ENCODE measurements around the gene DOCK2.

DNA sequence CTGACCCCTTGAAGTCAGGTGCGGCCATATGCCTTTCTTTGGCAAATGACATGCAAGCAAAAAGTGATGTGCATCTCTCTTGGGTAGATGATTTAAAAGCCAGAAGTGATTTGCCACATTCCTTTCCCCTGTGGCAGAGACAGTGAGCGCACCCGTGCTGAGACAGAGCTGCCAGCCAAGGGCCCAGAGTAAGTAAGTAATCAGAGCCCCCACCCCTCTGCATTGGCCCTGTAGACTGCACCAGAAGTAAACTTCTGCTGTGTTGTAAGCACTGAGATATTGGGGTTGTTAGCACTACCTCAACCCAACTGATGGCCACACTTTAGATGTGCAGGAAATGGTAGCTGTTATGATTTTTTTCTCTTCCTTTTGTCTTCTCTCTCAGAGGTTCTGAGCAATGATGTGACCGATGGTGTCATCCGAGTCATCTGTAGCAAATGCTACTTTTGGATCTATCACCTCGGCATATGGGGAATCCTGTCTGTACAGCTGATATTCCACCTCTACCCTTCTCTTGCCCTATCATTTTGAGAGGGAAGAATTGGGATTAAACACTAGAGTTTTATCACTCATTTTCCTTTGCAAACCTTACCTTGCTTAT is 58.0 kb downstream of the DOCK2 start:
- no peak for TF ChIP-seq EZH2 (IDR thresholded peaks at IDR 0.05; ENCODE audit: borderline replicate concordance, insufficient read depth, low read depth, low read length, poor library complexity, severe bottlenecking)
- TF ChIP-seq, protein P1, sequence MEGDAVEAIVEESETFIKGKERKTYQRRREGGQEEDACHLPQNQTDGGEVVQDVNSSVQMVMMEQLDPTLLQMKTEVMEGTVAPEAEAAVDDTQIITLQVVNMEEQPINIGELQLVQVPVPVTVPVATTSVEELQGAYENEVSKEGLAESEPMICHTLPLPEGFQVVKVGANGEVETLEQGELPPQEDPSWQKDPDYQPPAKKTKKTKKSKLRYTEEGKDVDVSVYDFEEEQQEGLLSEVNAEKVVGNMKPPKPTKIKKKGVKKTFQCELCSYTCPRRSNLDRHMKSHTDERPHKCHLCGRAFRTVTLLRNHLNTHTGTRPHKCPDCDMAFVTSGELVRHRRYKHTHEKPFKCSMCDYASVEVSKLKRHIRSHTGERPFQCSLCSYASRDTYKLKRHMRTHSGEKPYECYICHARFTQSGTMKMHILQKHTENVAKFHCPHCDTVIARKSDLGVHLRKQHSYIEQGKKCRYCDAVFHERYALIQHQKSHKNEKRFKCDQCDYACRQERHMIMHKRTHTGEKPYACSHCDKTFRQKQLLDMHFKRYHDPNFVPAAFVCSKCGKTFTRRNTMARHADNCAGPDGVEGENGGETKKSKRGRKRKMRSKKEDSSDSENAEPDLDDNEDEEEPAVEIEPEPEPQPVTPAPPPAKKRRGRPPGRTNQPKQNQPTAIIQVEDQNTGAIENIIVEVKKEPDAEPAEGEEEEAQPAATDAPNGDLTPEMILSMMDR (IDR thresholded peaks at IDR 0.05) = no peak
